ENCODE measurements around the gene PBLD.

DNA sequence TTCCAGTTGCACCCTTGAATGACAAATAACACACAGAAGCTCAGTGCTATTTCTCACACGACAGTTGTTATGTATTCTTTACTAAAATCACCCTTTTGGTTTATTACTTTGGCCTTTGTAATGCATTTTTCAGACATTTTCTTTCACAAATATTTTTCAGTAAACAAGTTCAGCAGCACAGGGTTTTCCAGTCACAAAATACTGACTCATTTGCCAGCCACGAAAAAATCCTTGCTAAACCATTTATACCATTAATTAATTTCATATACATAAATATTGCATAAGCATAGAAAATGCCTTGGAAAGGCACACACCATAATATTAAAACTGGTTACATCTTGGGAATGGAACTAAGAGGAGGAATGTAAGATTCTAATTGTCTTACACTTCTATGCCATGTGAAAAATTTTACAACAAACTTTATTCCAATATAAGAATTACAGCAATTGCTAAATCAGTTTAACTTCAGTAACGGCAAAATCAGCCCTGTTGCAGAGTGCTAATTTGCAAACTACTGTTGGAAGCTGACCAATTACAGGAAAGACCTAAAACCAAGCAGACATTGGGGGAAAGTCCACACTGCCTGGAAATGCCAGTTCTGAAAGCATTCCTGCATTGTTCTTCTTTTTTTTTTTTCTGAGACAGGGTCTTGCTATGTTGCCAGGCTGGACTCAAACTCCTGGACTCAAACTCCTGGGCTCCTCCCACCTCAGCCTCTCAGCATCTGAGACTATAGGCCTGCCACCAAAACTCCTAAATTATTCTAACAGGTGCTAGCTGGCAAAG is 31.6 kb upstream of the PBLD start:
- TF ChIP-seq RAD21 (conservative IDR thresholded peaks at IDR 0.05) (no peak), TAF1 (IDR thresholded peaks at IDR 0.05; ENCODE audit: low read depth) (no peak)
- TF ChIP-seq, protein P1, sequence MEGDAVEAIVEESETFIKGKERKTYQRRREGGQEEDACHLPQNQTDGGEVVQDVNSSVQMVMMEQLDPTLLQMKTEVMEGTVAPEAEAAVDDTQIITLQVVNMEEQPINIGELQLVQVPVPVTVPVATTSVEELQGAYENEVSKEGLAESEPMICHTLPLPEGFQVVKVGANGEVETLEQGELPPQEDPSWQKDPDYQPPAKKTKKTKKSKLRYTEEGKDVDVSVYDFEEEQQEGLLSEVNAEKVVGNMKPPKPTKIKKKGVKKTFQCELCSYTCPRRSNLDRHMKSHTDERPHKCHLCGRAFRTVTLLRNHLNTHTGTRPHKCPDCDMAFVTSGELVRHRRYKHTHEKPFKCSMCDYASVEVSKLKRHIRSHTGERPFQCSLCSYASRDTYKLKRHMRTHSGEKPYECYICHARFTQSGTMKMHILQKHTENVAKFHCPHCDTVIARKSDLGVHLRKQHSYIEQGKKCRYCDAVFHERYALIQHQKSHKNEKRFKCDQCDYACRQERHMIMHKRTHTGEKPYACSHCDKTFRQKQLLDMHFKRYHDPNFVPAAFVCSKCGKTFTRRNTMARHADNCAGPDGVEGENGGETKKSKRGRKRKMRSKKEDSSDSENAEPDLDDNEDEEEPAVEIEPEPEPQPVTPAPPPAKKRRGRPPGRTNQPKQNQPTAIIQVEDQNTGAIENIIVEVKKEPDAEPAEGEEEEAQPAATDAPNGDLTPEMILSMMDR (IDR thresholded peaks at IDR 0.05; ENCODE audit: poor library complexity, severe bottlenecking), result no peak
- TF ChIP-seq, protein P2, sequence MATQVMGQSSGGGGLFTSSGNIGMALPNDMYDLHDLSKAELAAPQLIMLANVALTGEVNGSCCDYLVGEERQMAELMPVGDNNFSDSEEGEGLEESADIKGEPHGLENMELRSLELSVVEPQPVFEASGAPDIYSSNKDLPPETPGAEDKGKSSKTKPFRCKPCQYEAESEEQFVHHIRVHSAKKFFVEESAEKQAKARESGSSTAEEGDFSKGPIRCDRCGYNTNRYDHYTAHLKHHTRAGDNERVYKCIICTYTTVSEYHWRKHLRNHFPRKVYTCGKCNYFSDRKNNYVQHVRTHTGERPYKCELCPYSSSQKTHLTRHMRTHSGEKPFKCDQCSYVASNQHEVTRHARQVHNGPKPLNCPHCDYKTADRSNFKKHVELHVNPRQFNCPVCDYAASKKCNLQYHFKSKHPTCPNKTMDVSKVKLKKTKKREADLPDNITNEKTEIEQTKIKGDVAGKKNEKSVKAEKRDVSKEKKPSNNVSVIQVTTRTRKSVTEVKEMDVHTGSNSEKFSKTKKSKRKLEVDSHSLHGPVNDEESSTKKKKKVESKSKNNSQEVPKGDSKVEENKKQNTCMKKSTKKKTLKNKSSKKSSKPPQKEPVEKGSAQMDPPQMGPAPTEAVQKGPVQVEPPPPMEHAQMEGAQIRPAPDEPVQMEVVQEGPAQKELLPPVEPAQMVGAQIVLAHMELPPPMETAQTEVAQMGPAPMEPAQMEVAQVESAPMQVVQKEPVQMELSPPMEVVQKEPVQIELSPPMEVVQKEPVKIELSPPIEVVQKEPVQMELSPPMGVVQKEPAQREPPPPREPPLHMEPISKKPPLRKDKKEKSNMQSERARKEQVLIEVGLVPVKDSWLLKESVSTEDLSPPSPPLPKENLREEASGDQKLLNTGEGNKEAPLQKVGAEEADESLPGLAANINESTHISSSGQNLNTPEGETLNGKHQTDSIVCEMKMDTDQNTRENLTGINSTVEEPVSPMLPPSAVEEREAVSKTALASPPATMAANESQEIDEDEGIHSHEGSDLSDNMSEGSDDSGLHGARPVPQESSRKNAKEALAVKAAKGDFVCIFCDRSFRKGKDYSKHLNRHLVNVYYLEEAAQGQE (IDR thresholded peaks at IDR 0.05; ENCODE audit: borderline replicate concordance), result no peak
